Measurements from ENCODE around the gene HSPA12B.
A peak's percentile ranks its signal among the peaks of the same experiment; 100 is the strongest.

- TF ChIP-seq EGR1 (IDR thresholded peaks at IDR 0.05; ENCODE audit: borderline replicate concordance, low read depth, low read length), result no peak
- 0 out of 4 replicates have a peak, but pooled peaks of 1 of the 2 experiments have one; percentile 15 for TF ChIP-seq RAD21 (IDR thresholded peaks at IDR 0.05 in 1 of 2, conservative IDR thresholded peaks at IDR 0.05 in 1 of 2; ENCODE audit: low read depth in 2 of 2, low read length in 2 of 2)
- TF ChIP-seq YY1 (IDR thresholded peaks at IDR 0.05; ENCODE audit: low read depth, low read length), result no peak
- TF ChIP-seq POLR2A (IDR thresholded peaks at IDR 0.05; ENCODE audit: control extremely low read depth in 1 of 2, low read depth in 2 of 2, low read length in 2 of 2), result no peak; a peak in 1 of 3 replicates
- TF ChIP-seq JUND (IDR thresholded peaks at IDR 0.05; ENCODE audit: low read length), result no peak
- TF ChIP-seq ATF2 (IDR thresholded peaks at IDR 0.05; ENCODE audit: low read length), result no peak
- TF ChIP-seq, protein P1, sequence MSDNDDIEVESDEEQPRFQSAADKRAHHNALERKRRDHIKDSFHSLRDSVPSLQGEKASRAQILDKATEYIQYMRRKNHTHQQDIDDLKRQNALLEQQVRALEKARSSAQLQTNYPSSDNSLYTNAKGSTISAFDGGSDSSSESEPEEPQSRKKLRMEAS (IDR thresholded peaks at IDR 0.05), result no peak; the same call in 1 of the 2 replicates
Observed at GRCh38 chr20:3744806-3745685, 12.6 kb downstream of the HSPA12B start.

Measured in H1 (cell line).